Spinal cord (tissue), 10 donors: Measurements from ENCODE around the gene EVL. TPM values are rescaled to one million over a fixed set of nuclear protein-coding genes. Genes with fewer than 3 reads are reported as not detected.
"Not testable (repeated sequence)": the region's sequence is repeated elsewhere in the genome, so short reads cannot be mapped to it uniquely, and the experiment has no call there.

ENCODE experiments used
- DNase-seq, 6 donors: peaks; one replicate each; pipeline versions ENCODE4 v3.0.0 to v3.0.0-alpha.2; 2013 to 2015; ENCODE audit warnings: low spot score in 6 of 6, low read depth in 4 of 6
- H3K27ac ChIP-seq: one replicate; pipeline ENCODE4 v1.5.1; 2013; ENCODE audit warnings: low read depth, low read length, control low read depth
- H3K27me3 ChIP-seq: one replicate; pipeline ENCODE4 v1.6.1; 2013; ENCODE audit warnings: low read length; ENCODE audit not compliant: control insufficient read depth, insufficient read depth
- H3K36me3 ChIP-seq: one replicate; pipeline ENCODE4 v1.6.1; 2013; ENCODE audit warnings: low read length; ENCODE audit not compliant: control insufficient read depth, insufficient read depth
- H3K4me1 ChIP-seq: one replicate; pipeline ENCODE4 v1.6.1; 2013; ENCODE audit warnings: low read length; ENCODE audit not compliant: control insufficient read depth, insufficient read depth
- H3K4me3 ChIP-seq: one replicate; pipeline ENCODE4 v1.5.1; 2013; ENCODE audit warnings: low read depth, low read length, control low read depth
- H3K9me3 ChIP-seq: one replicate; pipeline ENCODE4 v1.6.1; 2013; ENCODE audit warnings: low read length; ENCODE audit not compliant: control insufficient read depth, insufficient read depth
- WGBS: methylation state at CpG from one replicate; pipeline ENCODE4 v1.1.5; 2013; ENCODE audit warnings: missing lambda C conversion rate; ENCODE audit not compliant: insufficient coverage; 5-methylcytosine and 5-hydroxymethylcytosine counted together
- polyA plus RNA-seq, 2 donors: library from polyadenylated mRNA; unstranded; fragments of 120-200 nt; gene quantifications; one replicate each; pipeline ENCODE4 v1.2.1, GENCODE V29; 2013; ENCODE audit not compliant: insufficient read length in 2 of 2
- total RNA-seq, 2 donors: library from RNA; depleted of rRNA in 1 of 2; stranded (reverse); fragments of 120-200 nt in 1 of 2; fragments of >200 nt in 1 of 2; gene quantifications; one replicate each; pipeline versions ENCODE4 v1.2.3 to v1.2.4, GENCODE V29; 2013 to 2014
- donor health status: healthy.

Gene EVL
- total and polyA plus RNA-seq, 4 donors = 70.9 to 585 (median 342) TPM

- H3K36me3 ChIP-seq = no peaks in the 10 kb centered on the region
- peaks cover 3% of the 10 kb centered on the region for H3K4me1 ChIP-seq
- H3K4me3 ChIP-seq = no peak overlapping the region
- no peaks in the 10 kb centered on the region for H3K27me3 ChIP-seq
- H3K27ac ChIP-seq = no peak overlapping the region
- no peak for DNase-seq
- 93% methylated on average over 2 of the region's 4 CpGs for WGBS
- no peaks in the 10 kb centered on the region for H3K9me3 ChIP-seq
These were observed 37.3 kb upstream of the EVL start for GRCh38 chr14:100027771-100028490.

DNA sequence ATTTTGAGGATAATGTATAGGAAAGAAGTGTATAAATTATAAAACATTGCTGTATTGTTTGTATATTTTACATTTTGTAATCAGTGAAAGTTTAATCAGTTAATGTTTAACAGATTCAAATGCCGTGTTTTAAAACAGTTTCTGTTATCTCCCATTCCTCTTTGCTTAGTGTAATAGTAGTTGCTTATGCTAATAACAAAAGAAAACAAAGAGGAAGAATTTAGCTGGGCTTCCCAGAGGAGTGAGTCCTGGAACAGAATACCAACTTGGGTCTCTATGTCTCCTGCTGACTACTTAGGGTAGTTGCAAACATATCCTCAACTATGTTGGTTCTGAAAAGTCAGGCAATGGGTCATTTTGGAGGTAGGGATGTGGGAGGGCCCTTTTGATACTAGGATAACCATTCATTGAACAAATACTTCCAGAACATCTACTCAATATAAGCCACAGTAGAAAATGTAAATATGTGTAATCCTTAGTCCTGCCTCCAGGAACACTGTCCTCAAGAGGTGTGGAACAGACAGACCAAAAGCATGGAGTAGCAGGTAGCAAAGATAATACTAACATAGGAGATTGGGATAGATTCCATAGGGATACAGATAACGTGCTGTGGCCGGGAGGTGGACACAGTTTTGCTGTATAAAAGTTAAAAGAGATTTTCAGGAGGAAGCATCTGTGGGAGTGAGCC is 36.1 kb upstream of the EVL start:
- 96% methylated on average over 2 of the region's 3 CpGs for WGBS
- Histone ChIP-seq H3K27ac (no peak overlapping the region), H3K36me3 (no peaks in the 10 kb centered on the region), H3K4me3 (no peak overlapping the region), H3K27me3 (no peaks in the 10 kb centered on the region), H3K4me1 (peaks cover 3% of the 10 kb centered on the region), H3K9me3 (no peaks in the 10 kb centered on the region)
- DNase-seq = no peak

DNA sequence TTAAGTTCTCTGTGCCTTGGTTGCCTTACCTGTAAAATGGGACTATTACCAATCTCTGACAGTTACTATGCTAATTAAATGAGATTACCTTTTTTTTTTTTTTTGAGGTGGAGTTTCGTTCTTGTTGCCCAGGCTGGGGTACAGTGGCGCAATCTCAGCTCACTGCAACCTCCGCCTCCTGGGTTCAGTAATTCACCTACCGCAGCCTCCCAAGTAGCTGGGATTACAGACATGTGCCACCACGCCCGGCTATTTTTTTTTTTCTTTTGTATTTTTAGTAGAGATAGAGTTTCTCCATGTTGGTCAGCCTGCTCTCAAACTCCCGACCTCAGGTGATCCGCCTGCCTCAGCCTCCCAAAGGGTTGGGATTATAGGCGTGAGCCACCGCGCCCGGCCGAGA is 35.2 kb upstream of the EVL start:
- not testable (repeated sequence) for DNase-seq, H3K27ac ChIP-seq, H3K4me3 ChIP-seq, H3K27me3 ChIP-seq, H3K4me1 ChIP-seq, H3K9me3 ChIP-seq, H3K36me3 ChIP-seq
- no CpG with 5 or more reads among the region's 13 CpGs for WGBS

DNA sequence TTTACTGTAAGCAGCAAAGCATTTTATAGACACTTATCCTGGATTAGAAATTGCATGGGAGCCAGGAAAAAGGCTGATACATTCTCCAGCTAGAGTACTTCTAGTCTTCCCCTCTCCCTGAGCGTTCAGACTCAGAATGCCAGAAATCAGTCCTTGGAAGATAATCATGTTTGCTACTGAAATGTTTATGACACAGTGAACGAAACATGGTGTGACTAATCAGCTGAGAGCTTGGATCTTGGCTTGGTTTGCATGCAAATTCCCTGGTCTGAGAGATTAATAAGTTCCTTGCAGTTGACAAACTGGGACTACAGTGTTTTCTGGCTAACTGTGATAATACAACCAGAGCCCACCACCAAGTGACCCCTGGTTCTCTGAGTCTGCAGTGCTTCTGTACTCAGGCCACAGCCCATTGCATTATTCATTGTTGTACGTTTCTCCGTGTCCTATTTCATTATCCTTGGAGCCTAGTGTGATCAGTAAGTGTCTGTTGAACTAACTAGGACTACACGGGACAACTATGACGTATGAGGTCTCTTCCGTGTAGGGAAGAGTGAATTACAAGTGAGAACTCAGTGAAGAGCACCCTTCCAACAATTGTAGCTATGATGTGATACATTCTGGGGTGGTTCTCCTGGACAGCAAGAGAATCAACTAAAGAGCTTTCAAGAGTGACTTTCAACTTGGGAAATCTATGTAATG is 34.6 kb upstream of the EVL start:
- Histone ChIP-seq H3K27ac (no peak overlapping the region), H3K27me3 (no peaks in the 10 kb centered on the region), H3K36me3 (no peaks in the 10 kb centered on the region), H3K4me1 (peaks cover 3% of the 10 kb centered on the region), H3K4me3 (no peak overlapping the region), H3K9me3 (no peaks in the 10 kb centered on the region)
- DNase-seq = peak in 1 of 6 donors; percentile 38
- WGBS = 88% methylated on average over 3 of the region's 7 CpGs

DNA sequence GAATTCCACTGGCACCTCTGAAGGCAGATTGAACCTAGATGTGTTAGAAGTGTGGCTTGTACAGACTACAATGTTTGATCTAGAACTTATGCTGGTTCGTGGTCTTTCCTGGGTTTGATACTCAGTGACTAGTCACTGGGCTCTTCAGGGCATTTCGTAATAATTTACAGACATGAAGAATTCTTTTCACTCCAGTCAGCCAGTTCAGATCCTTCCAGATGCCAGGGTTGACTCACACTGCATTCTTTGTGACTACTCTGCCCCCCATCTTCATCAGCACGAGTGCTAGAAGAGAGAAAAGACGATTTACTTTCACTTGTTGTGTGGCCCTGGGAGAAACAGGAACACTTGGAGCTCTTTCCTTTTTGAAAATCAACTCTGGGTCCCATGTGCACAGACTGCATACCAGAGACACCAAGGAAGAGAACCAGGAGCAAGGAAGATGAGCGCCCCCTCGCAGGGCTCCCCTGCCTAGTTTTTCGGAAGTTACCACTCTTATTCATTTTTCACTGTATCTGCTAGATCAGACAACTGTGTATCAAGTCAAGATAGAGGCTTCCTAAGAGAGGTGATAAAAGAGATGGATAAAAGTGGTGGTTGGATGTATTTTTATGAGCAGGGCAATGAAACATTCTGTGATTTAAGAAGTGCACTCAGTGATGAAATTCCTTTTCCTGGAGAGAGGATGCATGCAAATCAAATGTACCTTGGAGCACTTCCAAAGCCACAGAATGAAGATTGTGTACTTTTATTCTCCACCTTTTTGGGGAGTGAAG is 33.5 kb upstream of the EVL start:
- Histone ChIP-seq H3K27me3 (no peaks in the 10 kb centered on the region), H3K27ac (no peak overlapping the region), H3K4me1 (peaks cover 3% of the 10 kb centered on the region), H3K4me3 (no peak overlapping the region), H3K36me3 (no peaks in the 10 kb centered on the region), H3K9me3 (no peaks in the 10 kb centered on the region)
- DNase-seq = peak in 1 of 6 donors; percentile 21
- 55% methylated on average over 2 of the region's 7 CpGs for WGBS

DNA sequence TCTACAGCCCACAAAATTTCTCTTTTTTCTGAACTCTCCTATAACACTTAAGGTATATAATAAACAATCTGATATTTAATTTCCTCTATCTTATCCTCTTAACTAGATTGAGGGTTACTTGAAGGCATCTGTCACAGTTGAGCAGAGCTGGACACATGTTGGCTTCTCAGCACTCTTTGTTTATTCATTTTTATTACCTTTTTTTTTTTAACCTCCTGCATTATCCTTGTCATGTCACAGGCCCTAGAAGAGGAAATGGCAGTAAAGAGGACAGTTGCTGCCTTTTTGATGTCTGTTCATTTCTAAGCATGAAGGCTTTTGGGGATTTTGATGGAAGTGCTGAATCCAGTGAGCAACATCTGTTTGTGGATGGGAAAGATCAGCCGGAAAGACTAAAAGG is 32.5 kb upstream of the EVL start:
- Histone ChIP-seq H3K36me3 (no peaks in the 10 kb centered on the region), H3K27me3 (no peaks in the 10 kb centered on the region), H3K4me1 (peaks cover 3% of the 10 kb centered on the region), H3K27ac (no peak overlapping the region), H3K9me3 (no peaks in the 10 kb centered on the region), H3K4me3 (no peak overlapping the region)
- no CpG with 5 or more reads among the region's 1 CpG for WGBS
- DNase-seq = no peak

GRCh38 chr14:100033347-100034075 is 31.7 kb upstream of the EVL start:
- no peak for DNase-seq
- Histone ChIP-seq H3K4me3 (no peak overlapping the region), H3K27me3 (no peaks in the 10 kb centered on the region), H3K27ac (no peak overlapping the region), H3K4me1 (peaks cover 3% of the 10 kb centered on the region), H3K36me3 (no peaks in the 10 kb centered on the region), H3K9me3 (no peaks in the 10 kb centered on the region)
- WGBS = 95% methylated on average over 4 of the region's 5 CpGs

DNA sequence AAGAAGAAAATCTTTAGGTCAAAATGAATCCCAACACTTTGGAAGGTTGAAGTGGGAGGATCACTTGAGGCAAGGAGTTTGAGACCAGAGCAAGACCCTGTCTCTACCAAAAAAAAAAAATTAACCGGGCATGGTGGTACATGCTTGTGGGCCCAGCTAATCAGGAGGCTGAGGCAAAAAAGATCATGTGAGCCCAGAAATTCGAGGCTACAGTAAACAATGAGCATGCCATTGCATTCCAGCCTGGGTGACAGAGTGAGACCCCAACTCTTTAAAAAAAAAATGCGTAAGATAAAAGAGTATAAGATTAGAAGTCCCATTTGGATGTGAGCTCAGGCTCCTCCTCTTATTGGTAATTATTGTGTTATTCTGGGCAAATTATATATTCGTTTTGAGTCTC is 30.8 kb upstream of the EVL start:
- no peak overlapping the region for H3K4me3 ChIP-seq
- no peaks in the 10 kb centered on the region for H3K36me3 ChIP-seq
- DNase-seq = no peak
- no peaks in the 10 kb centered on the region for H3K9me3 ChIP-seq
- 94% methylated on average over 3 of the region's 4 CpGs for WGBS
- H3K27me3 ChIP-seq = no peaks in the 10 kb centered on the region
- H3K4me1 ChIP-seq = peaks cover 3% of the 10 kb centered on the region
- H3K27ac ChIP-seq = no peak overlapping the region

DNA sequence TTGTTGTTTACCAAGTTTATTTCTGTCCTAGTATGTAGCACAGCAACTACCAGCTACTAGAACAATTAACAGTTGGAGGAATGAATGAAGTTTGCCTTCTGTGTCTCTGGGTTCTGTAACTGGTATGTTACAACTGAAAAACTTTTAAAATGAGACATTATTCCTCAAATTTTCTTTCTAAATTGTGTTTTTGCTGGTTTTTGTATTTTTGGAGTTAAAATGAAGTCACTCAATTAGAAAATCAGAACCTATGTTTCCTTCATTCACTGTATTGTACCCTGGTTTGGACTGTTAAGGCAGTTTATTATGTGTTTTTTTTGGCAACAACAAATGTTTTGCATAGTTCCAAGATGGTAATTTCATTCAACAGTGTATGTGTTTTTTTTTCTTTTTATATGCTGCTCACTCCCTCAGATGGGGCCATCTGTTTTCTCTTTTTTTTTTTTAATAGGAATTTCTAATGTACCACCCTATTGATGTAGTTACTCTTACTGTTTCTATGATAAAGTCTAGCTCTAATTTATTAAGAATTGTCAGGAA is 30.2 kb upstream of the EVL start:
- H3K4me3 ChIP-seq = no peak overlapping the region
- H3K27ac ChIP-seq = no peak overlapping the region
- peaks cover 7% of the 10 kb centered on the region for H3K4me1 ChIP-seq
- H3K27me3 ChIP-seq = no peaks in the 10 kb centered on the region
- H3K9me3 ChIP-seq = no peaks in the 10 kb centered on the region
- no peaks in the 10 kb centered on the region for H3K36me3 ChIP-seq
- DNase-seq = peak in 1 of 6 donors; percentile 57
